GM20000 (cell line): ENCODE measurements around the gene OR4C3.

Experiments
- DNase-seq: peaks from one replicate; pipeline ENCODE4 v3.0.0; 2012; ENCODE audit warnings: low spot score
- TF ChIP-seq, protein P1 (sequence below): IDR thresholded peaks from 2 replicates; pipeline ENCODE4 v1.5.1; 2012; ENCODE audit warnings: mild to moderate bottlenecking, control low read depth; ENCODE audit errors: extremely low read depth, missing control alignments

Gene OR4C3

DNA sequence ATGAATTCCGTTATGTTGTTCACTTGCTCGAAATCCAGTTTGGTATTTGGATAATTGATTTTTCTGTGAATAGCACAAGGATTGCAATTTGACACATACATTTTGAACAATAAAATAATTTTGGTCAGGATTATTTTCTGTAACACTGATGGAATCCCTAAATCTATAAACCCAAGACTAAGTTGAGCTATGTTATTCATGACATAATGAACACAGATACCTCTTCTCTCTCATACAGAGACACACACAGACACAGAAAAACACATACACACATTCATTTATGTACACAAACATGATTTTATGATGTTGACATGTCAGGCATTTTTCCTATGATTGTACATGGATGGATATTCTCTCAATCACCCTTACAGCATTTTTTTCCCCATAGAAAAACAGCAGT is 41.6 kb downstream of the OR4C3 start, which contains the start of gene OR4C5:
TSS of gene OR4C5 (minus strand) at position 101 of the 400 bp plus-strand sequence. CDS start at position 101, 0 bp downstream.
- no peak for DNase-seq
- TF ChIP-seq, protein P1, sequence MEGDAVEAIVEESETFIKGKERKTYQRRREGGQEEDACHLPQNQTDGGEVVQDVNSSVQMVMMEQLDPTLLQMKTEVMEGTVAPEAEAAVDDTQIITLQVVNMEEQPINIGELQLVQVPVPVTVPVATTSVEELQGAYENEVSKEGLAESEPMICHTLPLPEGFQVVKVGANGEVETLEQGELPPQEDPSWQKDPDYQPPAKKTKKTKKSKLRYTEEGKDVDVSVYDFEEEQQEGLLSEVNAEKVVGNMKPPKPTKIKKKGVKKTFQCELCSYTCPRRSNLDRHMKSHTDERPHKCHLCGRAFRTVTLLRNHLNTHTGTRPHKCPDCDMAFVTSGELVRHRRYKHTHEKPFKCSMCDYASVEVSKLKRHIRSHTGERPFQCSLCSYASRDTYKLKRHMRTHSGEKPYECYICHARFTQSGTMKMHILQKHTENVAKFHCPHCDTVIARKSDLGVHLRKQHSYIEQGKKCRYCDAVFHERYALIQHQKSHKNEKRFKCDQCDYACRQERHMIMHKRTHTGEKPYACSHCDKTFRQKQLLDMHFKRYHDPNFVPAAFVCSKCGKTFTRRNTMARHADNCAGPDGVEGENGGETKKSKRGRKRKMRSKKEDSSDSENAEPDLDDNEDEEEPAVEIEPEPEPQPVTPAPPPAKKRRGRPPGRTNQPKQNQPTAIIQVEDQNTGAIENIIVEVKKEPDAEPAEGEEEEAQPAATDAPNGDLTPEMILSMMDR = no peak
